Measurements from ENCODE around the gene LDHB.
"Not testable (repeated sequence)": the region's sequence is repeated elsewhere in the genome, so short reads cannot be mapped to it uniquely, and the experiment has no call there.

The LDHB gene

DNA sequence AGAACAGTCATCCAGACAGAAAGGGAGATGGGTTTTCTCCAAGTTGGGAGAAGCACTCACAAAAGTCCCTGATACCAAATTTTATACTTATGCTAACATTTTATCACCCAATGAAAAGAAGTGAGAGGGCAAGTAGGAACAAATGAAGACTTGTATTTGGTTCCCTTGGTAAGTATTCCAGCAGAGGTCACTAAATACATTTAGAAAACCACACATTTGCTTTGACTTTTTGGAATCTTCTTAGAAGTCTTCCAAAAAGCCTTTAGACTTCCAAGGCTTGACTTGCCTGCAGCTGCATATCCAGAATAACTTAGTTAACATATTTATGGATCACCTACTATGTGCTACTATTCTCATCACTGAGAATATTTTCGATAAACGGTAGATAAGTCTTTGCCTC lies 49.9 kb downstream of the LDHB start:
- DNase-seq (ENCODE audit: low read depth) = no peak

DNA sequence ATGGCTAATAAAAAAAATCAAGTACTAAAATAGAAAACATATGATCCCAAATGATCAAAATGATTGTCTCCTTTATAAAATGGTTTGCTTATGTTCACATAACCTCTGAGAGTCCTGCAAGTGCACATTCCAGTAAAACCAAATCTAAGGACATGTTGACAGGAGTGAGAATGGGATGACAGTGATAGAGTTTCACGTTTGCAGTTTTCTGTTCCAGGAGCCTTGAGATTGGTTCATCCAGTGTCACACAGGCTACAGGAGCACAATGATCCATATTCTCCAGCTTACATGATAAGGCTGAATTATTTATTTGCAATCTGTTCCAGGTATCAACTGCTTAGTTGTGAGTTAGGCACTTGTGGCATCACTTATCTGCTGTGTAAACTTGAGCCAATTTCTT lies 51.5 kb downstream of the LDHB start:
- DNase-seq (ENCODE audit: low read depth) = no peak

DNA sequence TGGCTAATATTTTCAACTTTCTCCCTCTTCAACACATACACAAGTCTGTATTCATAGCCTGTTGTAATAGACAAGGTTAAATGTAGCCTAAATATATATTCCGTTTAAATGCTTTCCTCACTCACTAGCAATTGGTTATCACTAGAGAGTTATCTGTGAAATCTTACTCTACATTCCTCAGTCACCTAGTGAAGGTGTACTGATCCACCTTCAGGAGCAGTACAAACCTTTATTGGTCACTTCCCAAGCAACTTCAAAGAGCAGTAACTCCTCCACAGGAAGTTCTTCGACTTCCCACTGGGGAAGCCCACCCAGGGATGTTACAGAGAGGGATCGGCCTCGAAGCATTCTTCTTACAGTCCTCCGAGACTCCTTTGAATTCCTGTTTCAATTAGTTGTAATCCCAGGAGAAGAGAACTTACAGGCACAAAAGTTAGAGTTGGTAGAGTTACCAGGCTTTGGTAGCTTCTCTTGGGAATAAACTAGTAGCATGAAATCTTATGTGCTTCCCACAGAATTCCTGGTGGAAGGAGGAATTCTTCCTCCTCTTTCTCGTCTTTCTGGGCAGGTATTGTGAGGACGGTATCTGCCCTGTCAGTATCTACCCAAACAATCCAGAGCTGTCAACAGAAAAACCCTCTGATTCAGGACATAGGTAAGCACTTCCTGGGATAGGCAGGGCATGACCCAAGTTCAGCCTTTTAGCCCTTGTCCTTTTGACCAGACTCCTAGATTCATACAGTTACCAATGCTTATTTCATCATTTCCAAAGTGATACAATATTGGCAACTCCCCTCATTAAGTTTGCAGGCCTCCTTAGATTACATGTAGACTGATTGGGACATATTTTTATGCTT lies 53.2 kb downstream of the LDHB start, which contains the start of gene GYS2:
Gene GYS2, minus strand, starts transcription at position 603 of the 857 bp plus-strand sequence. Its CDS starts 255 bp downstream, at position 348.
- DNase-seq (ENCODE audit: low read depth) = no peak

DNA sequence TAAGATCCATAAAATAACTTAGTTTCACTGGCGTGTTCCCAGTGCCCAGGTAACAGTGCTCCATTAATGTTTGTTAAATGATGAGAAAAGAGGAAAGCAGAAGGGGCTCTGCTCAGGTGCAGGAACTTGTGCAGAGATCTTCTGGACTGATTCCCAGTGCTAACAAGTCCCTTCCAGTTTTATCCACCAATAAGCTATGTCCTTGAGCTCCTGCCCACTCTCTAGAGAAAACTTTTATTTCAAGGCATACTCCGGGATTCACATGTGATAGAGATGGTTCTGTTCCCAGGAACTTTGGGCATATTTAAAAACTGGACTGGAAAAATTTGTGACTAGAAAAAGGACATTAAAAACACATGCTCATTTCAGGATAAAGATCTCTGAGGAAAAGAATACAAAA lies 54.9 kb downstream of the LDHB start:
- DNase-seq (ENCODE audit: low read depth) = no peak

DNA sequence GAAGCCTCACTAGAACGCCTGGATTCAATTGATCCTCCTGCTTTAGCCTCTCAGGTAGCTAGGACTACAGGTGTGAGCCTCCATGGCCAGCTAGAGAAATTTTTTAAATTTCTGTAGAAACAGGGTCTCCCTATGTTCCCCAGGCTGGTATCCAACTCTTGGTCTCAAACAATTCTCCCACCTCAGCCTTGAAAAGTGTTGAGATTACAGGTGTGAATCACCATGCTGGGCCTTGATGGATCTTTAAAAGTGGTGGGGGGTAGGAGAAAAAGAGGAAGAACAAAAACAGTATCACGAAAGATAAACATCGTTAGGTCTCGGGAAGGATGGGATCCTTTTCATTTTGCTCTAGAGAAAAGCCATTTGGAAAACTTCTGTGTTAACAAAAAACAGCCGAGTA lies 57.4 kb downstream of the LDHB start:
- DNase-seq (ENCODE audit: low read depth) = no peak

DNA sequence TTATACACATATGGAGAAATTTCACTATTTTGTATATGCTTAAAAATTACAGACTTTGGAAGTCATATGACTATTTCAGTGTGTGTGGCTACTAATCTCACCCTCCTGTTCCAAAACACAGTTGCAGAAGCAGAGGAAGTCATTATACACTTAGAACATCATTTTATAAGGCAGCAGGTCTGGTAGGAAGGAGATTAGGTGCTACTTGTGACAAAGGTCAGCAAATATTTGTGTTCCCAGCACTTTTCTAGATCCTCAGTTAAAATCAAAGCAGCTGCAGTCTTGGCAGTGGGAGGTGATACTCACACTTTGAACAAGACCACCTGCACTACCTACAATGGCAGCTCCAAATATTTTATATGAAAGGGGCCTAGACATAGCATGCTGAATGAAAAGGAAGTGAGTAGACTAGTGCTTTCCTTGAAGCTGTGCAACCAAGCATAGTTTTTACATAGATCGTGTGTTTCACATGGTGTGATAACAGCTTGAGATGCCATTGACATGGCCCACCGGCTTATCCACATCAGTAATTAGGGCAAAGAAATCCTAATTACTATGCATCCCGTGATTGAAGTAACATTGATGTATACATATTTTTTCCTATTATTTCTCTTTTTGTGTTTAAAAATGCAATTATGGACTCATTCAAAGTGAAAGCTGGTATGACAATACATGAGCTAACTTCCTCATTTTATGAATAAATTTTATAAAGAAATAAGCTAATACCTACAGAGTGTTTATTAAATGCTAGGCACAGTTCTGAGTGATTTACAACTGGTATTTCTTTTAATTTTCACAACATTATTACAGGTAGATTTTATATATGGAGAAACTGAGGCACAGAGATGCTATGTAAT lies 58.3 kb downstream of the LDHB start:
- no peak for DNase-seq (ENCODE audit: low read depth)

DNA sequence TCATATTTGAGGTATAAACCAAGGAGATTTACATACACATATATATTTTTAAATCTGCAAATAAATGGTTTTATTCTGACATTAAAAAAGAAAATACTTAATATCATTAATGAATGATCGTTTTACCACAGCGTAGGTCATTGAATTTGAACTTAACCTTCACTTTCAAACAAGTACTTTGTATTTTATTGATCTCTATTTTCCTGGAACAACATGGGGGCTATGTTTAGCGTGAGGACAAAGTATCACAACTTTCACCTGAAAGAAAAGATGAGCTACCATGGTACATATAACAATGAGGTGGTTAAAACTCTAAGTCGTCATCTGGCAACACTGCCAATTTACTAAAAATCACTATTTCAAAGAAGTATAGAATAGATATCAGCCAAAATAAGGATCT lies 59.0 kb downstream of the LDHB start:
- DNase-seq (ENCODE audit: low read depth) = no peak

DNA sequence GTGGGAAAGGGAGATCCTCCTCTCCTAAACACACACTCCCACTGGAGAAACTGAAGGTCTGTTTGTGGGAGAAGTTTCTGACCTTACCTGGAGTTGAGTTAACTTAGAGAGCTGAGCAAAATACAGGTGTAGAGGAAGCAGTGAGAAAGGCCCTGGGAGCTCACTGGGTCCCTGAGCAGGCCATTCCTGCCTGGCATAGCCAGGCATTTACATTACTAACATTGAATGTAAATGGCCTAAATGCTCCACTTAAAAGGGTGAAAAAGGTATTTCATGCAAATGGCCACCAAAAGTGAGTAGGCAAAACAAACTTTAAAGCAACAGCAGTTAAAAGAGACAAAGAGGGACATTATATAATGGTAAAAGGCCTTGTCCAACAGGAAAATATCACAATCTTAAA lies 62.3 kb downstream of the LDHB start:
- DNase-seq (ENCODE audit: low read depth) = not testable (repeated sequence)

DNA sequence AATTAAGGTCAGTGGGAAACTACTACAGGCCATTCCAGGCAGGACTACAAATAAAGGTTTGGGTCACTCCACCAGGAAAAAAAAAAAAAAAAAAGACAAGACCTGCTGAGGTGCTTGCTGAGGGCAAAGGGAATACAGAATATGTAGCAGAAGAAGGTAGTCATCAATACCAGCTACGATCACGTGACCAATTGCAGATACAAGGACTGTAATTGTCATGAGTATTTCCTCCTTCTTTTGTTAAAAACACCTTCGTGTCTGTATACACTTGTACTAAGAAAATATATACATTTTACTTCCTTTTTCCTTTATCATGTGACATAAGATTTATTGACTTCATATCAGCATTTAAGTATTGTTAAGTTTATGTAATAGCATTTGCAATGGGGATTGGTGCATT lies 72.2 kb downstream of the LDHB start:
- no peak for DNase-seq (ENCODE audit: low read depth)

Data from stimulated activated CD4-positive, alpha-beta T cell treated with anti-CD3 and anti-CD28 coated beads, Interleukin-2, amount 100 ng/mL, for 4 hours (primary cell).